Endothelial cell of umbilical vein (primary cell): ENCODE data around the gene IGF2BP1. TPM values are rescaled to one million over a fixed set of nuclear protein-coding genes. Genes with fewer than 3 reads are reported as not detected.

Experiments used
- BruUV-seq: library from RNA; stranded (reverse); fragments of 400-500 nt; replicated peaks from 2 replicates; lab custom pipeline; 2021; lab: Mats Ljungman, UMichigan
- CTCF ChIA-PET: fragments of 300-600, 350-600 bp; sonication (Branson Sonifier 250); formaldehyde crosslinking; loops from one replicate; lab custom pipeline; 2021; ENCODE audit warnings: antibody characterized with exemption, inconsistent platforms; lab: Charles Lee
- POLR2A ChIA-PET: fragments of 300-600, 350-600 bp; sonication (Branson Sonifier 250); formaldehyde crosslinking; loops from one replicate; lab custom pipeline; 2021; ENCODE audit warnings: antibody characterized with exemption, inconsistent platforms; lab: Charles Lee
- DNase-seq: peaks from one replicate; pipeline ENCODE4 v3.0.0-alpha.2; 2011; ENCODE audit warnings: low read depth, low spot score
- FAIRE-seq: peaks from 2 replicates; lab custom pipeline; 2011; peaks lifted over from hg19 to GRCh38; lab: Jason Lieb, UNC
- H2AFZ ChIP-seq: 2 replicates; pipeline ENCODE4 v1.6.0; 2012; ENCODE audit warnings: low read depth, low read length, control low read depth, inconsistent platforms
- H3K27ac ChIP-seq: 2 replicates; pipeline ENCODE4 v1.5.1; 2011; ENCODE audit warnings: low read depth, mild to moderate bottlenecking, control low read depth, low read length, moderate library complexity; ENCODE audit not compliant: insufficient read depth
- H3K27me3 ChIP-seq, 2 experiments: 2 replicates each; pipeline versions ENCODE4 v1.6.0 to v1.6.1; 2011; ENCODE audit warnings: low read length in 2 of 2, mixed read lengths in 1 of 2; ENCODE audit not compliant: control insufficient read depth in 2 of 2, insufficient read depth in 2 of 2
- H3K36me3 ChIP-seq, 2 experiments: 2 replicates in 1 of 2; 3 replicates in 1 of 2; pipeline ENCODE4 v1.5.1; 2011; ENCODE audit warnings: low read length in 2 of 2, mild to moderate bottlenecking in 1 of 2, moderate library complexity in 1 of 2; ENCODE audit not compliant: control insufficient read depth in 2 of 2, insufficient read depth in 2 of 2; ENCODE audit errors: extremely low read depth in 1 of 2
- H3K4me1 ChIP-seq: 3 replicates; pipeline ENCODE4 v1.5.1; 2011; ENCODE audit warnings: mild to moderate bottlenecking, low read length; ENCODE audit not compliant: control insufficient read depth, insufficient read depth; ENCODE audit errors: extremely low read depth
- H3K4me2 ChIP-seq: 2 replicates; pipeline ENCODE4 v1.6.1; 2011; ENCODE audit warnings: low read length, control low read depth, mixed read lengths; ENCODE audit not compliant: insufficient read depth
- H3K4me3 ChIP-seq, 3 experiments: fragments of 200-600 bp in 1 of 3; sonication (generic), shearing (Covaris generic) in 1 of 3; replicated peaks in 1 of 3; 2 replicates each; pipeline ENCODE4 v1.5.1; 2011 to 2016; ENCODE audit warnings: control low read depth in 3 of 3, low read length in 3 of 3, mild to moderate bottlenecking in 2 of 3, inconsistent platforms in 1 of 3, low read depth in 1 of 3, moderate library complexity in 1 of 3; ENCODE audit not compliant: insufficient read depth in 1 of 3
- H3K79me2 ChIP-seq: 2 replicates; pipeline ENCODE4 v1.6.0; 2012; ENCODE audit warnings: low read length, inconsistent platforms; ENCODE audit not compliant: control insufficient read depth, insufficient read depth
- H3K9ac ChIP-seq: replicated peaks from 2 replicates; pipeline ENCODE3; 2011; ENCODE audit warnings: low read length, control low read depth; ENCODE audit not compliant: insufficient read depth; ENCODE audit errors: extremely low read depth
- H3K9me1 ChIP-seq: replicated peaks from 3 replicates; pipeline ENCODE4 v1.6.0; 2011; ENCODE audit warnings: mild to moderate bottlenecking, low read length; ENCODE audit not compliant: control insufficient read depth, insufficient read depth; ENCODE audit errors: extremely low read depth
- H3K9me3 ChIP-seq: replicated peaks from 2 replicates; pipeline ENCODE4 v1.5.1; 2012; ENCODE audit warnings: low read length, inconsistent platforms; ENCODE audit not compliant: control insufficient read depth, insufficient read depth
- H4K20me1 ChIP-seq: replicated peaks from 2 replicates; pipeline ENCODE3; 2011; ENCODE audit warnings: mild to moderate bottlenecking, low read length; ENCODE audit not compliant: control insufficient read depth, insufficient read depth; ENCODE audit errors: extremely low read depth
- CTCF ChIP-seq, 2 donors: IDR thresholded peaks; 1 replicate in 1 of 2; 2 replicates in 1 of 2; pipeline ENCODE4 v1.5.1; 2011; ENCODE audit warnings: low read length in 2 of 2, mild to moderate bottlenecking in 2 of 2, moderate library complexity in 2 of 2, control low read depth in 1 of 2, inconsistent platforms in 1 of 2, low read depth in 1 of 2; ENCODE audit not compliant: insufficient read depth in 1 of 2; ENCODE audit errors: extremely low read depth in 1 of 2
- POLR2A ChIP-seq: IDR thresholded peaks from 2 replicates; pipeline ENCODE4 v1.6.1; 2012; ENCODE audit warnings: low read depth, mild to moderate bottlenecking, control low read depth, low read length
- POLR2AphosphoS5 ChIP-seq: IDR thresholded peaks from 2 replicates; pipeline ENCODE4 v1.6.1; 2012; ENCODE audit warnings: low read depth, mild to moderate bottlenecking, control low read depth, low read length, moderate library complexity; ENCODE audit not compliant: insufficient read depth
- dilution Hi-C: fragments of 300-500 bp; cut with MboI; formaldehyde crosslinking; loops from one replicate; pipeline ENCODE4 v1.15.0; 2019; ENCODE audit warnings: low sequenced_read_pairs; ENCODE audit not compliant: extremely low pct_ligation_motif_present
- intact Hi-C: fragments of 100-400 bp; cut with micrococcal nuclease; formaldehyde crosslinking; loops from one replicate; pipeline ENCODE4 v1.10.0; 2022
- polyA plus RNA-seq, 4 experiments: library from polyadenylated mRNA; depleted of rRNA in 3 of 4; stranded (reverse) in 3 of 4; unstranded in 1 of 4; fragments of >200 nt; gene quantifications; 2 replicates each; pipeline versions ENCODE4 v1.2.1 to v1.2.3, GENCODE V29; 2011 to 2012; ENCODE audit warnings: missing spikeins in 1 of 4
- total RNA-seq: library from RNA; stranded (reverse); gene quantifications from 2 replicates; pipeline ENCODE4 v1.2.3, GENCODE V29; 2021

Gene IGF2BP1
- total and polyA plus RNA-seq, 2 donors (not counting 3 experiments of a cell fraction or from before 2014, with no cell fraction given) = 9.5 to 99.5 TPM

- peak; percentile 18 for FAIRE-seq
- no peaks in the 10 kb centered on the region for H4K20me1 ChIP-seq
- H3K4me2 ChIP-seq = peak overlapping the region; percentile 31
- peaks cover 8 to 18% of the 10 kb centered on the region in 2 experiments for H3K36me3 ChIP-seq
- no peak overlapping the region for H2AFZ ChIP-seq
- H3K27me3 ChIP-seq = no peaks in the 10 kb centered on the region
- POLR2A ChIA-PET = interaction anchor here (1.0 to 1.4 kb wide), 2 partner anchors 91 to 111 kb away, joined by 3 to 4 read pairs; partner anchors contain the start of gene SNF8
- H3K27ac ChIP-seq = peak overlapping the region; percentile 50
- no TSS peak for BruUV-seq
- intact Hi-C loops = loop anchor here (5.0 kb wide), 1 partner anchor 192 kb away; no protein-coding TSS in a partner anchor
- H3K9ac ChIP-seq = no peak overlapping the region
- H3K4me3 ChIP-seq = peak overlapping the region in 1 of 3 experiments; percentile 5
- TF ChIP-seq POLR2AphosphoS5 = peak; percentile 13
- peak; percentile 75 to 79 for TF ChIP-seq CTCF (IDR thresholded peaks at IDR 0.05; ENCODE audit: extremely low read depth in 1 of 2, insufficient read depth in 1 of 2, low read depth in 1 of 2, low read length in 2 of 2)
- TF ChIP-seq POLR2A = no peak
- H3K79me2 ChIP-seq = peaks cover 22% of the 10 kb centered on the region
- no peaks in the 10 kb centered on the region for H3K9me1 ChIP-seq
- H3K9me3 ChIP-seq = no peaks in the 10 kb centered on the region
- dilution Hi-C loops = no loop called here
- H3K4me1 ChIP-seq = peaks cover 8% of the 10 kb centered on the region
- CTCF ChIA-PET = interaction anchor here (0.6 to 2.7 kb wide), 41 partner anchors 10 to 255 kb away, joined by 3 to 24 read pairs (median 6); partner anchors contain the start of genes ATP5MC1, IGF2BP1 and SNF8
- DNase-seq = peak; percentile 75
Measured at GRCh38 chr17:49035470-49036269, 38.5 kb downstream of the IGF2BP1 start.
